Stimulated activated CD4-positive, alpha-beta T cell treated with anti-CD3 and anti-CD28 coated beads, Interleukin-12 subunit alpha, Interleukin-12 subunit beta, amount 100 ng/mL, for 4 hours (primary cell): ENCODE measurements around the gene SPARCL1.
"Not testable (repeated sequence)": the region's sequence is repeated elsewhere in the genome, so short reads cannot be mapped to it uniquely, and the experiment has no call there.

ENCODE experiments used
- DNase-seq: peaks from one replicate; pipeline ENCODE4 v3.0.0-alpha.2; 2020

Gene SPARCL1

GRCh38 chr4:87529187-87529586 lies at the start of gene SPARCL1:
Gene SPARCL1 (minus strand): TSS chr4:87529376. CDS start chr4:87499574, 29,802 bp downstream.
- DNase-seq: no peak

- DNase-seq: no peak
These were observed 46.8 kb upstream of the SPARCL1 start for GRCh38 chr4:87575983-87576382.

GRCh38 chr4:87575408-87575807 lies 46.2 kb upstream of the SPARCL1 start:
- DNase-seq: no peak

- no peak for DNase-seq
These were observed 45.8 kb upstream of the SPARCL1 start for GRCh38 chr4:87574996-87575395.

GRCh38 chr4:87574376-87574775 lies 45.2 kb upstream of the SPARCL1 start:
- not testable (repeated sequence) for DNase-seq

- no peak for DNase-seq
These were observed 41.2 kb upstream of the SPARCL1 start for GRCh38 chr4:87570290-87570805.

- DNase-seq: no peak
These were observed 38.0 kb upstream of the SPARCL1 start for GRCh38 chr4:87567191-87567590.

- no peak for DNase-seq
These were observed 37.1 kb upstream of the SPARCL1 start for GRCh38 chr4:87566276-87566675.

GRCh38 chr4:87565746-87566145 lies 36.6 kb upstream of the SPARCL1 start:
- no peak for DNase-seq

GRCh38 chr4:87560802-87561201 lies 31.6 kb upstream of the SPARCL1 start:
- no peak for DNase-seq

GRCh38 chr4:87559090-87559837 lies 30.1 kb upstream of the SPARCL1 start:
- peak; percentile 0 for DNase-seq

- no peak for DNase-seq
These were observed 28.2 kb upstream of the SPARCL1 start for GRCh38 chr4:87557348-87557747.

- DNase-seq: no peak
These were observed 26.8 kb upstream of the SPARCL1 start for GRCh38 chr4:87555773-87556619.

- DNase-seq: no peak
These were observed 24.0 kb upstream of the SPARCL1 start for GRCh38 chr4:87553182-87553581.

GRCh38 chr4:87551361-87551760 lies 22.2 kb upstream of the SPARCL1 start:
- no peak for DNase-seq

GRCh38 chr4:87547016-87547708 lies 18.0 kb upstream of the SPARCL1 start:
- no peak for DNase-seq

- no peak for DNase-seq
These were observed 15.9 kb upstream of the SPARCL1 start for GRCh38 chr4:87545052-87545451.

GRCh38 chr4:87543835-87544461 lies 14.8 kb upstream of the SPARCL1 start:
- no peak for DNase-seq

GRCh38 chr4:87542734-87543312 lies 13.6 kb upstream of the SPARCL1 start:
- DNase-seq: no peak

GRCh38 chr4:87541956-87542709 lies 13.0 kb upstream of the SPARCL1 start:
- no peak for DNase-seq

GRCh38 chr4:87541521-87541920 lies 12.3 kb upstream of the SPARCL1 start:
- no peak for DNase-seq
